H54 (cell line): ENCODE data around the gene NEGR1.

Experiments
- DNase-seq: peaks from one replicate; pipeline ENCODE4 v3.0.0; 2011; ENCODE audit warnings: low spot score, mixed read lengths; ENCODE audit not compliant: insufficient read length
- FAIRE-seq: peaks from 3 replicates; lab custom pipeline; 2011; peaks lifted over from hg19 to GRCh38; lab: Jason Lieb, UNC
- POLR2A ChIP-seq: IDR thresholded peaks from 2 replicates; pipeline ENCODE4 v1.6.1; 2011; ENCODE audit warnings: low read depth, mild to moderate bottlenecking, low read length

Gene NEGR1

DNA sequence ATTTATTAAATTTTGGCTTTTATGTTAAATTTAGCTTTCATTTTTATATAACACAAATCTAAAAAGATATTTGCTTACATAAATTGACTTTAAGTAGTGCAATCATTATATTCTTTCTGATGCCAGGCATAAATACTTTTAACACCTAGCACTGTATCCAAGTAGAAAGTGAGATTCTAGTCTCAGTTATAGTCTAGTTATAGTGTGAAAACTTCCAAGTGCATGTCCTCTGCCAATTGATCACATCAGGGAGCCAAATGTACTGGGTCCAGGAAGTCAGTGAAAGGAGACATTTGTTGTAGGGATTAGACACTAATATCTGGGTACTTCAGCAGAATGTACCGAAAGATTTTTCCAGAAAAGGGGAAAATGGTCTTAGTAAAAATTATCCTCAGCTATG lies 910.8 kb downstream of the NEGR1 start:
- TF ChIP-seq POLR2A, result no peak
- no peak for FAIRE-seq

GRCh38 chr1:71364236-71364635 lies 918.1 kb downstream of the NEGR1 start:
- FAIRE-seq (no peak), DNase-seq (no peak)
- no peak for TF ChIP-seq POLR2A

More for the DNA sequence above, 910.8 kb downstream of the NEGR1 start:
- no peak for DNase-seq

- TF ChIP-seq POLR2A, result no peak
- FAIRE-seq (no peak), DNase-seq (no peak)
Measured at GRCh38 chr1:71362691-71363090, 919.6 kb downstream of the NEGR1 start.

DNA sequence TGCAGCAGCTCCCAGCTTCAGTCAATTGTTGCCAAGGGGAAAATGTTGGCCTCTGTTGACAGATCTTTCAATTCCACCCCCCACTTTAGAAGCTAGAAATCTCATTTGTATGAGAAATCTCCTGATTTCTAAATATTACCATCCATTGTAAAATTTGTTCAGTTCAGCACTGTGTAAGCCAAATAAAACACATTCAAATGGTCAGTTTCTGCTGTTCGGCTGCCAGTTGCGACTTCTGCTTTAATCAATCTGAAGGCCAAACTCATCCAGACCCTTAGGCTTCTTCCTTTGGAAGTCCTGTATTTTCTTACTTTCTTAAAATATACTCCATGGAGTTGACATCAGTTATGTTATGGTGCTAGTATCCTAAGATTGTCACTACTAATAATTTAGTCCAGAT lies 920.3 kb downstream of the NEGR1 start:
- DNase-seq (no peak), FAIRE-seq (no peak)
- TF ChIP-seq POLR2A, result no peak

- TF ChIP-seq POLR2A, result no peak
- DNase-seq, result no peak
- no peak for FAIRE-seq
Measured at GRCh38 chr1:71357708-71358107, 924.6 kb downstream of the NEGR1 start.

- TF ChIP-seq POLR2A, result no peak
- FAIRE-seq, result no peak
- no peak for DNase-seq
Measured at GRCh38 chr1:71351438-71351837, 930.9 kb downstream of the NEGR1 start.

- TF ChIP-seq POLR2A, result no peak
- DNase-seq, result no peak
- no peak for FAIRE-seq
Measured at GRCh38 chr1:71350805-71351204, 931.5 kb downstream of the NEGR1 start.

DNA sequence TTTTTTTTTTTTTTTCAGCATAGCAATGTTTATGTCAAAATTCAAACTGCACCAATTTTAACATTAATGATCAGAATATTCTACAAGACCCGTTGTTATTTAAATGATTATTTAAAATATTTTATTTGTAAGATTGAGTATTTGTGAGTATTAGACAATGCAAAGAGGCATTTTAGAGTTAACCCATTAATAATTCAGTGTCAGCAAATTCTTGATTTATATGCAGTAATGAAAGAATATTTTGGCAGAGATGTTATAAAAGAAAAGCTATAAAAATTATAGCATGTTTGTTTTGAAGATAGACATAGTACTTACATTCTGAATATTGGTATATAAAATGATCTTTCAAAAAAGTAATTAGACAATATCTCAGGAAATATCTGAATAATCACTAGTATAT lies 932.0 kb downstream of the NEGR1 start:
- no peak for FAIRE-seq
- DNase-seq, result no peak
- TF ChIP-seq POLR2A, result no peak
